HG02943 (cell line): ENCODE results near the gene CRHR1.
"Not testable (repeated sequence)": the region's sequence is repeated elsewhere in the genome, so short reads cannot be mapped to it uniquely, and the experiment has no call there.

Source experiments
- ATAC-seq: cut with Tn5 transposase; IDR thresholded peaks from one replicate; pipeline ENCODE4 v1.9.1; 2021; ENCODE audit warnings: mild to moderate bottlenecking, low read depth, moderate library complexity; ENCODE audit not compliant: unreplicated experiment

The CRHR1 gene

DNA sequence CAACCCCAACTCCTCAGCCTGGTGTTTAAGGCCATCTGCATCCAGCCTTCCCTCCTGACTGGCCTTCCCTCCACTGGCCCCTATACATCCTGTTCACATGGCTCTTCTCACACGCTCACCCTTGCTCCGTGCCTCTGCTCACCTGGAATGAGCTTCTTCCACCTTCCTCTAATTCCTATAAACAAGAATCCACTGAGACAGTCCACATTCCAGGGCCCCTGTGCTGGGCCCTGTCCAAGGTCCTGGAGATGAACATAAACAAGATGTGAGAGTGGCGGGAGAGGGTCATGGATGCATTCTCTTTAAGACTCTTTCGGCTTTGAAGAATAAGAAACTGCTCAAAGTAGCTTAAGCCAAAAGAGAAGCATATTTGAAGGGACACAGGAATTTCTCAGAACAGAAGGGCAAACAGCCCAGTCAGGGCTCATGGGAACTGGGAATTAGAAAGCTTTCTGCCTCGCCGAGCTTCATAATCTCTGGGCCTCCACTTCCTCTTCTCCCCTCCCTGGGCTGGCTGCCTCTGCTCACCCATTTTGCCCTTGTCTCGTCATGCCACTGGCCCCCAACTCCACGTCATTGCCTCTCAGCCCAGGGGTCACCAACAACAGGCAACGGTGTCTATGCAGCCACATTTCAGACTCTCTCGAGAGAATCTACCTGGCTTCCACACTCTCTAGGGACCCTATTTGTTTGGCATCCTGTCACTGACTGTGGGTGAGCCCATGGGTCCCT lies 74.0 kb downstream of the CRHR1 start:
- ATAC-seq: no peak

DNA sequence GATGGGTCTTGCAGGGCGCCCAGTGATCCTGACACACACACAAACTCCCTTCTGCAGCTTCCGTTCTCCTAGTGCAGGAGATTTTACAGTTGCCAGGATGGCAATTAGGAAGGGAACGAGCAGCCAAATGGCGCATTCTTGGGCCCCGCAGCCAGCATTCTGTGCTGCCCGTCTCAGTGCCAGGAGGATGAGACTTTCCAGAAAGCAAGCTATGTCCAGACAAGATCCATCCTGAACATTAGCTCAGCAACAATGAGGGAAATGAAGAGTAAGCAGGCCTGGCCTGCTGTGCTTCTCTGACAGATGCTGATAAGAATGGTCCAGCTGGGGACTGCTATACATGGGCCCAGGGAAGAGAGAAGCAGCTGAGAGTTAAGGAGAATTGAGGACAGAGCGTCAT lies 77.0 kb downstream of the CRHR1 start:
- ATAC-seq: no peak

DNA sequence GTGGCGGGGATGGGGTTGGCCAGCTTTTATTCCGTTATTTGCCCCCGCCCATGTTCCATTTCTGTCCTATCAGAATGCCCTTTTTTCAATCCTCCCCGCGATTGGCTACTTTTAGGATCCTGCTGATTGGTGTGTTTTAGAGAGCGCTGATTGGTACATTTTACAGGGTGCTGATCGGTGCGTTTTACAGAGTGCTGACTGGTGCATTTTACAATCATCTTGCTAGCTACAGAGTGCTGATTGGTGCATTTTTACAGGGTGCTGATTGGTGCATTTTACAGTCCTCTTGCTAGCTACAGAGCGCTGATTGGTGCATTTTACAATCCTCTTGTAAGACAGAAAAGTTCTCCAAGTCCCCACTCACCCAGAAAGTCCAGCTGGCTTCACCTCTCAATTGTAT lies 78.0 kb downstream of the CRHR1 start:
- ATAC-seq: not testable (repeated sequence)

DNA sequence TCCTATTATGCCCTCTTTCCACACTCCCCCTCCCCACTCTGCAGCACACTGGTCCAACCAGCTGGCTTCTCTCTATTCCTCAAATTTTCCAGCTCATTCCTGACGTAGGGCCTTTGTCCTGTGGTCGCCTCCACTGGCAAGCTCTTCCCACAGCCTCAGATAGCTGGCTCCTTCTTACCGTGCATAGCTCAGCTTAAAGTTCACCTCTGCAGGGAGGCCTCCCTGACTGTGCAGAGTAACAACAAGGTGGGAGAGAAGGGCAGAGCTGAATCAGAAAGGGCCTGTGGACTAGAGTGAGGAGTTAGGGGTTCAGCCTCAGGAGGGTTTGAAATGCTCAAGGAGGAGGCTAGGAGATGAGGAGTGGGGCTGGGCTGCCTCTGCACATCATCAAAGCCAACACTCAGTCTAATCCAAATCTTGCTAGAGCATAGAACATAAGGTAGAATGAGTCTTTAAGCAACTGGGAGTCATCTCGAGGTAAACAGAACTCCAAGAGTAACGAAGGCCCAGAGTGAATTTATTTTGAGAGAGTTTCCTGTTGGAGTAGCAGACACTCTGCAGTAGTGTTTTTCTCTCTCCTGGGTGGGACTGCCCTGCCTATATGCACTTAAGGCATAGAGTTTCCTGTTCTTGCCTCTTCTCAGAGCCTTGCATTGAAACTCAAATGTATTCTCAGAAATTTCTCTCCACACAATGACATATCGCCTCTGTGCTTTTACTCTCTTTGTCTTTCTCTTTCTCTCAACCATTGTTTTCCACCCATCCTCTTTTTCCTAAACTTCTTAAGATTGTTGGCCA lies 79.9 kb downstream of the CRHR1 start:
- ATAC-seq: no peak

DNA sequence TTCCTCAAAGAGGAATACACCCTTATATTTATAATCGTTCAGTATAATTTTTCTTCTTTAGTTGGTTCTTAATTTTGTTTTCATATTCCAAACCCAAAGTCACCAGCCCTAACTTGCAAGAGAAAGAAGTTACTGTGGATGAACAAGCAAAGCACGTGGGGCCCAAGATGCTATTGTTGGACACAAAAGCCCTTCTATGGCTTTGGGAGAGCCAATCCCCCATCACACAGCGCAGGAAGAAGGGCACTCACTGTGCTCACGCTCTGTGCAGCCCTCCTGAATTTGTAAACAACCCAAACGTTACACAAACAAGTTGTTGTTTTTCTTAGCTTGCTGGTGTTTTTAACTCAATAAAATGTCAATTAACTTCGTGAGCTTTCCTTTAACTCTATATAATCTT lies 83.1 kb downstream of the CRHR1 start:
- no peak for ATAC-seq

DNA sequence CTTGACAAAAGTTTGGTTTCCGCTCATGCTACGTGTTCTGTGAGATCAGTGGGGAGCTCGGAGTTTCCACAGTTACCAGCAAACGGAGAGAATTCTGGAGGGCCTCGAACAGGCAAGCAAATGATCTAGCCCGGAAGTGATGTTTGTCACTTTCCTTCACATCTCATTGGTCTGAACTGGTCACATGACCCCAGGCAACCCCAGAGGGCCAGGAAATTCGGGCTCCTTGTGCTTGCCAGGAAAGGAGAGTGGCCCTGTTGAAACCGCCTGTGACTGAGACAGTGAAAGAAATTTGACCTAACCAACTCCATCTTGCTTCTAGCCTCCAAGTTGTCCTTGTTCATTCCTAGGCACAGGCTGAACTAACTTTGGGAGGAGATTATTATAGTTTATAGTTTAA lies 83.6 kb downstream of the CRHR1 start:
- no peak for ATAC-seq

DNA sequence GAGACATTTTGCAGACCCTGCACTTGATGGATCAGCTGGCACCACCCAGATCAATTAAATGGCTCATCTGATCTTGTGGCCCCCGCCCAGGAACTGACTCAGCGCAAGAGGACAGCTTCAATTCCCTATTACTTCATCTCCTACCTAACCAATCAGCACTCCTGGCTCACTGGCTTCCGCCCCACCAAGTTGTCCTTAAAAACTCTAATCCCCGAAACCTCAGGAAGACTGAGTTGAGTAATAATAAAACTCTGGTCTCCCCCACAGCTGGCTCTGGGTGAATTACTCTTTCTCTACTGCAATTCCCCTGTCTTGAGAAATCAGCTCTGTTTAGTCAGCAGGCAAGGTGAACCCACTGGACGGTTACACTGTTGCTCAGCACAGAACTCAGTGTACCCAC lies 84.2 kb downstream of the CRHR1 start:
- ATAC-seq: no peak

DNA sequence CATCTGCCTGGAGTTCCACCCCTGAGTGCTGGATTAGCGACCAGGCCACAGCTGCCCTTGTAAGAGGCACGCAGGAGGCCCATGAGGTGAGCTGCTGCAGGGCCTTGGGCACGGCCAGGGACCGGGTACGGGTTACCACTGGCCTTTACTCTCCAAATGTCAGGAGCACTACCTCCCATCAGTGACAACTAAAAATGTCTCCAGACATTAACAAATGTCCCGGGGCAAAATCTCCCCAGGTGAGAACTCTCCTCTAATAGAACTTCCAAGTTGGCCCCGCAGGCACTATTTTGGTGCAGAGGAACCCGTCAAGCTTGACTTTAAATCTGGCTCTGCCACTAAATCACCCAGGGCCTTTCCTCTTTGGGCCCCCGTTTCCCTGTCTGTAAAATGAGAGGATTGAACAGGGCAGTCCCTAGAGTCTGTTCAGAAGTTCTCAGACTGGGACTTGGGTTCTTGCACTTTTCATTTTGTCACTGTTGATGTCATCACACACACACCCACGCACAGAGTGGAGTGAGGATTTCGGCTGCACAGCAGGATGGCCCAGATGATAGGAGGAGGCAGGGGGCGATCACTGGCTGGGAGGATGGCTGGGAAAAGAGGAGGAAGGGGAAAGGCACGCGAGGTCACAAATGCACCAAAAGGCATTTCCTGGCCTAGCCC lies 85.7 kb downstream of the CRHR1 start:
- ATAC-seq: no peak

DNA sequence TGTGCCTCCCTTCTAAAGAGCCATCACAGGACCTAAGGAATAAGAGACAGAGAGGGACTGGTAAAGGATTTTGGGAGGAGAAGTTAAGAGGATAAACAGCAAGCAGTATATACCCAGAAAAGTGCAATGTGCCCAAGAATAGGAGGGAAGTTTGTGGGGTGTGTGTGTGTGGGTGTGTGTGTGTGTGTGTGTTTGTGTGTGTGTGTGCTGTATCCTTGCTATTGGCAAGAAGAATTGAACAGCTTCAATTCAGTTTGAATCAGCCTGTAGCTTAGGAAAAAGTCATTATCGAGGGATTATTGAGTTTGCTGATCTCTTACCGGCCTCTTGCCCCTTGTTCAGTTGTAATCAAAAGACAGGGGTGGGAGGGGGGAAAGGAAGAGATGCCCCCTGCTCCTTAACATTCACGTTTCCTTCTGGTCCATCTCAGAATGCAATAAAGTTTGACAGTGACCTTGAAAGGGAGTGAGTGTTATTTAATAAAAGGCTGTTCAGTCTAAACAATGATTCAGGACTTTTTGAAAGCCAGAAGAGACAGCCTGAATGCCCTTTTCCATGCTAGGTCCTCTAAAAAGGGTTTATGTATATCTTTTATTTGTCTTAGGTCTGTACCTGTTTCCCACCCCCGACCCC lies 86.3 kb downstream of the CRHR1 start:
- ATAC-seq: no peak

DNA sequence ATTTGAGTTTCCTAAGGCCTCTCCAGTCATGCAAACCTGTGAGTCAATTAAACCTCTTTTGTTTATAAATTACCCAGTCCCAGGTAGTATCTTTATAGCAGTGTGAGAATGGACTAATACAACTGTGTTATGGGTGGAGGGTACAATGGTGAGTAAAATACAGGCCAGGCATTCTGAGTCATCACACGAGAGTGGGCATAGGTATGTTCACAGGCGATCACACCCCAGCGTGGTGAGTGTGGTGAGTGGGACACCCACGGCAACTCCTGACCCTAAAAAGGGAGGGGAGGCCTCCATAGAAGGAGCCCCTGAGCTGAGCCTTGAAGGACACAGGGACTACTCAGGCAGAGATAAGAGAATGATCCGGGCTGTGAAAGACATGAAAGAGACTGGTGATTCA lies 87.6 kb downstream of the CRHR1 start:
- ATAC-seq: no peak

DNA sequence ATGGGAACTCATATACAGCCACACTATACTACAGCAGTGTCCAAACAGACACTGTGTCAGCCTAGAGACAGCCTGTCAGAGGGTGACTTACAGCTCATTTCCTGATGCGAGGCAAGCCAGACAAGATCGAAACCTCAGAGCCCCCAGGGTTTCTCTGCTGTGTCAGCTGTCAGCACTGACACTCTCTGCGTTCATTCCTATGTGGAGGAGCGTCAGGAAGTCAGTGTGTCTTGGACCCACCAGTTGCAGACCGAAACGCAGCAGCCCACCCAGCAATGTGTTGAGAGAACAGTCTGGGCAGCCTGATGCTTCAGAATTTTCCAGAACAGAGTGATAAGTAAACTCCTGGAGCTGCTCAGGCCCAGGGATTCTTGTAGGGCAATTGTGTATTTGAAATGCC lies 89.6 kb downstream of the CRHR1 start:
- ATAC-seq: no peak

DNA sequence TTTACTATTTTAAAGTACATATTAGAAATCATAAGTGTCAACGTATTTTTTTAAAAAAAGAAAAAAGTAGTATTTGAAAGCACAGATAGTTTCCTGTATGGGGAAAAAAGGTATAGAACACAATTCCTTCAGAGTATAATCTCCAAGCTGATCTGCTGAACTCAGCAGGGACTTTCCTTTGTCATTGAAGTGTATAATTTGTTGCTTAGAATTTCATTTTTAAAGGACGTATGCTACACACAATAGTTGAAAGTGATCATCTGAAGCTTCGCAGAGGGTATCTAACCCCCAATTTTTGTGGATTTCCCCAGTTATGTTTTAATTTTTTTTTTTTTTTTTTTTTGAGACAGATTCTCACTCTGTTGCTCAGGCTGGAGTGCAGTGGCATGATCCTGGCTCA lies 90.0 kb downstream of the CRHR1 start:
- no peak for ATAC-seq

DNA sequence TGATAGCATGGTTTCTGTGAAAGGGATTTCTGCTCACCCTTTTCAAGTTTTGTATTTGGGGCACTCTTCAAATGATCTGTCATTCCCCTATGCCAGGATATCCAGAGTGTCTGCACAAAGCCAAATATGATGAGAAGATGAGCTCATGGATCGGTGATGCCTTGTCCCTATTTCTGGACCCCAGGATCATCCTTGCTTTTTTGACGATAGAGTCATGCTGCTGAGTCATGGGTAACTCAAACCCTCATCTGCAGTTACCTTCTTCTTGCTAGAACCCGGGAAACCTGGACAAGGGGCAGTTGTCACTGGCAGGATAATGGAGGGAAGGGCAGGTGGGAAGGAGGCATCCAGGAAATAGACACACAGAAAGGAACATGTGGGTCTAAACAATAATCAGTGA lies 92.4 kb downstream of the CRHR1 start:
- no peak for ATAC-seq

DNA sequence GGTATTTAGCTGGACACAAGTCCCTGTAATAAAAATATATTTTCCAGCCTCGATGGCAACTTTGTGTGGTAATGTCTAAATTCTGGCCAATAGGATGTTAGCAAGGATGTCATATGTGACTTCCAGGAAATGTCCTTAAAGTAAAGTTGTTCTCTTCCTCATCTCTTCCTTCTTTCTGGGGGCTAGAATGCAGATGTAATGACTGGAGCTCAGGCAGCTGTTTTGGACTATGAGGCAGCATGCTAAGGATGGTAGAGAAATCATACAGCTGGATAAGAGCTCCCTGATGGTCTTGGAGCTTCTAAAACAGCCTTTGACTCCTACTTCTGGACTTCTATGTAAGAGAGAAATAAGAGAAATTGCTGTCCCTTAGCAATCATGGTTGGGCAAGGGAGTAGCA lies 93.3 kb downstream of the CRHR1 start:
- no peak for ATAC-seq

DNA sequence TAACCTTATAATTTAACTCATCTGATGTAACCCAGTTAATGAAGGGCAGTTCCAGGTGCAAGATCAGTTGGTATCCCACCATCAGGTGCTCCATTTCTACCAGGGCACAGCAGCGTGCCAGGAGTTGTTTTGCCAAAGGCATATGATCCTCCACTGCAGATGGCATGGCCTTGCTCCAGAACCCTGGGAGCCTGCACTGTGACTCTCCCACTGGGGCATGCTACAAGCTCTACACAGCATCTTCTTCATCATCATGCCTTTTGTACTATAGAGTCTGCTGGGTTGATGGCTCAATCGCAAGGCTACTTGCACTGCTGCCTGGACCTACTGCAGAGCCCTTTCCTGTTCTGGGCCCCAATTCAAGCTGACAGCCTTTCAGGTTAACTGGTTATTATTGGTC lies 98.9 kb downstream of the CRHR1 start:
- ATAC-seq: no peak
